NCI-H1694 treated with DMSO at 0.1 percent for 48 hours (cell line): ENCODE measurements around the gene OIT3.
A peak's percentile ranks its signal among the peaks of the same experiment; 100 is the strongest.

ENCODE experiments used
- DNase-seq: peaks from one replicate; lab custom pipeline; 2025; lab: John Stamatoyannopoulos, UW

The OIT3 gene

DNA sequence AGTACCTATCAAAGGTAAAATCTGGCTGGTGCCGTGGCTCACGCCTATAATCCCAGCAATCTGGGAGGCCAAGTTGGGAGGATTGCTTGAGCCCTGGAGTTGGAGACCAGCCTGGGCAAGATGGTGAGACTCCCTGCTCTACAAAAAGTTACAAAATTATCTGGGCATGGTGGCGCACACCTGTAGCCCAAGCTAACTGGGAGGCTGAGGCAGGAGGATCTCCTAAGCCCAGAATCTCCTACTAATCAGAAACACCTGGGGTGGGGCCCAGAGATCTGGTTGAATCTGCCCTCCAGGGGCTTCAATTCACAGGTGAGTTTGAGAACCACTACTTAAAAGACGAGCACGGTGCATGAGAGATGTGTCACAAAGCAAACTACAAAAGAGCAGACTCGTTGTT, 58.6 kb downstream of the OIT3 start:
- DNase-seq: no peak

DNA sequence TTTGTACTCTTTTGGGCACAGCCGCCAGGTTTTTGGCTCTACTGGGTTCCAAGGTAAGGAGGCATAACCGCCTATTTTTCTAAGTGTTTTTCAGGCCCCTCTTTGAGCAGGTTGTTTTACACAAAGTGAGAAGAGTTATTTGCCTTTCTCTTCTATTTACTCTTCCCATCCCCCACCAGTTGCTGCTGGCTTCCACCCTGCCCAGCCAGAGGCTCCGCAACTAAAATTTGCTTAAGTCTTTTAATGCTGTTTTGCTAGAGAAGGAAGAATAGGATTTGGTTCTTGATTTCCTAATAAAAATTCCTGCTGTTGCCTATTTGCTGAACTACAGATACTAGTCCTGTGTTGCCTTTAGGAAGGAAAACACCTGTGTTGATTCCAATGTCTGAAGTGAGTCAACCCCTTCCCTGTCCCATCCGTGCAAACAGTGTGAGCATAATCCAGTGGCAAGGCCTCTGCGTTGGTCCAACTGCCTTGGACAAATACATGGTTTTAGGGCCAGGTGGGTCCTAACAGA, 59.2 kb downstream of the OIT3 start:
- no peak for DNase-seq

DNA sequence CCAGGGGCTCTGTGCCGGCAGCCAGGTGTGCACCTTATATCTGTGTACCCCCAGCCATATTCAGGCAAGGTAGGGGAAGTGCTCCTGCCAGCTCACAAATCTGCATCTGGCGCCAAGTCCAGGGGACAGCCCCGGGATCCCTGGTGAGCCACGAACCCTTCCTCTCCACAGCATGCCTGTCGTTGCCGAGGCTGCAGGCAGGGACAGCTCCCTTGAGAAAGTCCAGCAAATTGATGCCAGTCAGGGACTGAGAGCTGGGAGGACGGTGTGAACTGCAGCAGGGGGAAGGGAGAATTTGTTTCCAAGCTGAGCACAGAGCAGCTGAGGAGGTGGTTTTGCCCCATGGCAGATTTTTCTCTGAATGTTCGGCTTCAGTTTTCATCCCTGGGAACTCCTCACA, 60.1 kb downstream of the OIT3 start:
- DNase-seq: no peak

DNA sequence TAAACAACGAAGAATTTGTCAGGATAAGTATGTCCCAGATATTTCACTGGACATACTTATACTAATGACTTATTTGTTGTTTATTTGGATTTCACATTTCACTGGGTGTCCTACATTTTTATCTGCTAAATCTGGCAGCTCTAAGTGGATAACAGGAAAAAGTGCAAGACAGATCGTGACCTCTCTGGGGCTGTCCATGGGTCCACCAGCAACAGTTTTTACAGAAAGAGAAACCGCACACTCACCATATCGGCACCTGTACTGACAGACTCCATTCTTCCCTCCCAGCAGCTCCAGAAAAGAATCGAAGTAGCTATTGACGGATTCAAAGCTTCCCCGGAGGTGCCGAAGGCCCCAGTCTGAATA, 60.7 kb downstream of the OIT3 start:
- no peak for DNase-seq

DNA sequence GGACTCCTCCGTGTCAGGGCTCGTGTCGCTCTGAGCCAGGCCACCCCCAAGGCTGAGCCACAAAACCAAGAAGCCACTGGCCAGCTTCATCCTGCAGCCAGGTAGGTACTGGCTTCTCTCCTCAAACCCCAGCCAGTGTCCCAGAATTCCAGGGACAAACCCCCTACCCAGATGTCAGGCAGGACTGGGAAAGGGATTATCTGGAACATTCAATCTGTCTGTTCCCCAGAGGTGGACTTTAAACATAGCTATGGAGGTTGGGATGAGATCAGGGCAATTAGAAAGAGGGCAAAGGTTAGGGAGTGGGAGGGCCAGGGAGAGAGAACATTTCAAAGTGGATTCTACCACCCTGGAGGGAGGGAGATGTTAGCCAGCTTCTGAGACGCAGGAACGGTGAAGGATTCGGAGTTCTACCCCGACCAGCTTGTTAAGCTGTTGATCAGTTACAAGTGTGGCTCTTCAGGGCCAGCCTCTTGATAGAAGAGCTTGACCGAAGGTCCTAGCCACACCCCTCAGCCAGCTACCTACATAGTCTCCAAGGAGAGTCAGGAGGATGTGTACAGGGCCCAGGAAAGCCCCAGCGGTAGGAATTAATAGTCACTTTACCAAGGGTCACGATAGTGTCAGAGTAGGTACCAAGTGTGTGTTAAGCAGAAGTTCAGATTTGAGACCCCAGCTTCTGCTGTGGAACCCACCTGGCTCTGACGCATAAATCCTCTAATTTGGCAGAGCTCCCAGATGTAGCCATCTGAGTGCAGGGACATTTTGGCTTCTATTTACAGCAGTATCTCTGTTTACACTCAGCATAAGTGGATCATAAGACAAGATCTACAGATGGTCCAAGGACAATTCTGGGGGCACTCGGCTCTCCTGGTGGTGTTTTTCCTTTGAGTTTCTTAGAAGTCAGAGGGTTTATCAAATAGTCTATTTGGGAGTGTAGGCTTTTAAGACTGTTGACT, 61.3 kb downstream of the OIT3 start, which contains the start of gene PLA2G12B:
TSS of gene PLA2G12B (minus strand) at position 211 of the 959 bp plus-strand sequence. CDS start at position 90, 121 bp downstream.
- peak; percentile 47 for DNase-seq

DNA sequence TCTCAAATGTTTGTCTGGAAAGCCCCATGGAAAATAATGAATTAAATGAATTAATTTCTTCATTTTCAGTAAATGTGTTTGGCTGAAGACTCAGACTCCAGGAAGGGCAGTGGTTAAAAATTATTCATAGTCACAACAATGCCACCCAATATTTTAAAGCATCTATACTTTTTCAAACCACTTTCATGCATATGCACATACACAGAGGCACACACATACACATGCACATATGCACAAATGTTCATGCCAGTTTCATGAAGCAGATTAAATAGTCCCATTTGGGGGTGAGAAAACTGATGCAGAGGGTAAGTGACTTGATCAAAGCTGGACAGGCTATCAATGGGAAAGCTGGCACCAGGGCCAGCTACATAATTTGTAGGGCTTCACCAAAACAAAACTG, 62.5 kb downstream of the OIT3 start:
- DNase-seq: no peak

DNA sequence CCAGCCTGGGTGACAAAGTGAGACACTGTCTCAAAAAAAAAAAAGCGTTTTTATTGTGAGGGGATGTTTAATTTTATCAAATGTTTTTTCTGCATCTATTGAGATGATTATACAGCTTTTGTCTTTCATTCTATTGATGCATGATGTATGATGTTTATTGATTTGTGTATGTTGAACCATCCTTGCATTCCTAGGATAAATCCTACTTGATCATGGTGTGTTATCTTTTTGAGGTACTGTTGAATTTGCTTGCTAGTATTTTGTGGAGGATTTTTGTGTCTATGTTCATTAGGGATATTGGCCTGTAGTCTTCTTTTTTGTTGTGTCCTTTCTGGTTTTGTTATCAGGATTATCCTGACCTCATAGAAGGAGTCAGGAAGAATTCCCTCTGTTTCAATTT, 83.3 kb downstream of the OIT3 start:
- no peak for DNase-seq

DNA sequence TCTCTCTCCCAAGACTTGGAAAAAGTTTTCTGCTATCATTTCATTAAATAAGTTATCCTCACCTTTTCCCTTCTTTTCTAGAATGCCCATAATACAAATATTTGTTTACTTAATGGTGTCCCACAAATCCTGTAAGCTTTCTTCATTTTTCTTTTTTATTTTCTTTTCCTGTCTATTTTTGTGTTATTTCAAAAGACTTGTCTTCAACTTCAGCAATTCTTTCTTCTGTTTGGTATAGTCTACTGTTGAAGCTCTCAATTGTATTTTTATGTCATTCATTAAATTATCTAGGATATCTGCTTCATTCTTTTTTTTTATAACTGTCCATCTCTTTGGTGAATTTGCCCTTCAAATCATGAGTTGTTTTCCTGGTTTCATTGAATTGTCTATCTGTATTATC, 86.2 kb downstream of the OIT3 start:
- no peak for DNase-seq

DNA sequence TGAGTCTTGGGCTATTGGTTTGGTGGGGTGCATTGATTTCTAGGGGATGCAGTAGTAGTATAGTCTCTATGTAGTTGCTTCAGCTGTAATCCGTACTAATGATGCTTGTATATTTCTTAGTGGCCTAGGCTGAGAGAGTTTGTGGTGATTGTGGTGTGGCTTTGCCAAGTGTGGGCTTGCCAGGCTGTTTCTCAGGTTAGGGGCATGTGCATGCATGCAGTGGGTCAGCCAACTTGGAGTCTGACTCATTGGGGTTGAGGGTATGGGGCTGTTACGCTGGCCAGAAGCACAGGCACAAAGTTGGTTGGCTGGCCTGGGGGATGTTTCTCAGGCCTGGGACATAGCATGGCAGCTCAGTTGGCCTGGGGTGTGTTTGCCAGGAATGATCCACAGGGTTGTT, 86.8 kb downstream of the OIT3 start:
- DNase-seq: no peak

DNA sequence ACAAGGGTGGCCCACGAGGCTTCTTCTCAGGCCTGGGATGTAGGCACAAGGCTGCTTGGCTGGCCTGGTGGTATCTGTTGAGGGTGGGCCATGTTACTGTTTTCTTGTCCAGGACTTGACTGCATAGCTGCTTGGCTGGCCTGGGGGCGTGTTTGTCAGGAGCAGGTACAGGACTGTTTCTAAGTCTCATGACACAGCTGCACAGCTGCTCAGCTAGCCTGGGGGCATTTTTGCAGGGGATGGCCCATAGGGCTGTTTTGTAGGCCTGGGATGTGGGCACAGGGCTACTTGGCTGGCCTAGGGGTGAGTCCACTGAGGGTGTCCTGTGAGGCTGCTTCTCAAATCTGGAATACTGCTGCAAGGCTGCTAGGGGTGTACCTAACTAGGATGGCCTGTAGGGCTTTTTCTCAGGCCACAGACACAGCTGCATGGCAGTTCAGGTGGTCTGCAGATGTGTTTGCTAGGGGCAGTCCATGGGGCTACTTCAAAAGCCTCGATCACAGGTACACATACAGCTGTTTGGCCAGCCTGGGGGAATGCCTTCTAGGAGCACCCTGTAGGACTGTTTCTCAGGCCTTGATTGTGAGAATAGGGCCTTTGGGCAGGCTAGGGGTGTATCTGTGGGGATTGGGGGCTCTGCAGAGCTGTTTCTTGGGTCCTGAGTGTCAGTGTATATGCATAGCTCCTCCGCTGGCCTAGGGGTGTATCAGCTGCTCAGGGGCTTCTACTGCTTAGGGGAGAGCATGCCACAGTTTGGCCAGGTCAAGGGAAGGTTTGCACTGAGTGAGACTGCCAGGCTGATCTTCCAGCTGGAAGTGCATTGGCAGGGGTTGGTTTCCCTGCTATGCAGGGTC, 87.7 kb downstream of the OIT3 start:
- DNase-seq: no peak

DNA sequence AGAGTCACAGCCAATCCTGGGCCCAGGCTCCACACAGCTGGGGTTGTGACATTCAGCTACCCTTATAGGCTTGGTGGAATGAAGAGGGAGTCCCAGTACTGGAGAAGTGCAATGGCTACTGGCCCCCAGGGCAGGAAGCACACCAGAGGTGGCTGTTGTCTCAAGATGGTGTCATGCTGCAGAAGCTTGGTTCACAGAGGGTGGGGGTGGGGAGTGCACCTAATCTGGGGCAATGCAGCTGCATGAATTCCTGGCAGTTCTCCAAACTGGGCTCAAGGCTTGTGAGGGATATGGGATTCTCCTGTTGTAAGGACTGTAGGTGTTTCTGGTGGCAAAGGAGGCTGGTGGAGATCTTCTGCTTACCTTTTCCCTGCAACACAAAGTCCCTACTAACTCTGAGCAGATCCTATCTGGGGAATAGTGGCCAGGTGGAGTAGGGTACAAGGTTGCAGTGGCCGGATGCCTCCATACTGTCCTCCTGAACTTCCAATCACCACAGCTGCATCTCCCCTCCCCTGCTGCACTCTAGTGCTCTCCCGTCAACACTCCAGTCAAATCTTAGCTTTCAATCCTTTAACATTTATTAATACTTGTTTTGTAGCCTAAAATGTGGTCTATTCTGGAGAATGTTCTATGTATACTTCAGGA, 88.5 kb downstream of the OIT3 start:
- no peak for DNase-seq
